Measurements from ENCODE around the gene EEFSEC. TPM values are rescaled to one million over a fixed set of nuclear protein-coding genes. Genes with fewer than 3 reads are reported as not detected.

EEFSEC gene
- total RNA-seq, 1 experiment from 2014 or later = 9.5 TPM

GRCh38 chr3:128144512-128145187, 8.6 kb upstream of the EEFSEC start:
- Histone ChIP-seq H3K23me2 (ENCODE audit: insufficient read length, low read depth, low read length, poor library complexity, severe bottlenecking) (no peaks in the 10 kb centered on the region), H2BK15ac (ENCODE audit: low read depth, low read length) (no peak overlapping the region), H2BK5ac (ENCODE audit: insufficient read length, low read length) (no peak overlapping the region), H3K4me2 (ENCODE audit: insufficient read depth, insufficient read length, low read length) (no peak overlapping the region), H2AK5ac (ENCODE audit: insufficient read length, low read length) (no peak overlapping the region), H3K14ac (ENCODE audit: insufficient read depth, low read length) (no peak overlapping the region), H3K27ac (ENCODE audit: insufficient read length, low read depth, low read length) (no peak overlapping the region), H3K4ac (ENCODE audit: low read depth, low read length) (no peak overlapping the region), H3T11ph (ENCODE audit: low read length) (no peak overlapping the region), H3K9ac (ENCODE audit: extremely low read depth, insufficient read length, low read length) (no peak overlapping the region), H4K20me1 (ENCODE audit: control insufficient read depth, insufficient read depth, insufficient read length) (peaks cover 4% of the 10 kb centered on the region), H2BK120ac (ENCODE audit: low read depth, low read length, poor library complexity, severe bottlenecking) (no peak overlapping the region), H3K27me3 (ENCODE audit: insufficient read depth, low read length) (no peaks in the 10 kb centered on the region), H3K56ac (ENCODE audit: insufficient read length, low read depth, low read length) (no peak overlapping the region), H2BK12ac (ENCODE audit: insufficient read length, low read depth, low read length) (no peak overlapping the region), H3K79me1 (ENCODE audit: insufficient read depth, low read depth, low read length, poor library complexity, severe bottlenecking) (no peaks in the 10 kb centered on the region), H3K4me1 (ENCODE audit: insufficient read depth, low read length) (no peaks in the 10 kb centered on the region), H4K91ac (ENCODE audit: insufficient read length, low read depth, low read length) (no peak overlapping the region), H3K79me2 (ENCODE audit: insufficient read depth, low read length) (no peaks in the 10 kb centered on the region), H4K8ac (replicated peaks; ENCODE audit: insufficient read length, low read depth, low read length) (no peak overlapping the region), H3K18ac (ENCODE audit: insufficient read length, low read depth, low read length) (no peak overlapping the region), H2BK20ac (ENCODE audit: low read depth, low read length, poor library complexity, severe bottlenecking) (no peak overlapping the region), H3K23ac (ENCODE audit: insufficient read length, low read depth, low read length) (no peak overlapping the region), H2AFZ (ENCODE audit: low read length) (no peak overlapping the region), H4K5ac (ENCODE audit: insufficient read length, low read depth, low read length) (no peak overlapping the region), H3K9me3 (ENCODE audit: control insufficient read depth, low read depth, low read length) (no peaks in the 10 kb centered on the region)
- no peak for TF ChIP-seq CTCF (conservative IDR thresholded peaks at IDR 0.05)
- no peak overlapping the region for H3K4me3 Mint-ChIP-seq
- peaks cover 33% of the 10 kb centered on the region for H3K27me3 Mint-ChIP-seq (ENCODE audit: low read depth)
- no peaks in the 10 kb centered on the region; a peak in 1 of 7 replicates for H3K36me3 Mint-ChIP-seq (ENCODE audit: insufficient read depth in 1 of 3, low read depth in 3 of 3)
- H3K9me3 Mint-ChIP-seq = no peaks in the 10 kb centered on the region
- DNase-seq = no peak
- H3K4me1 Mint-ChIP-seq = no peaks in the 10 kb centered on the region
- WGBS (ENCODE audit: extremely low coverage, insufficient read length, low lambda C conversion rate) = no CpG with 5 or more reads among the region's 5 CpGs
- H3K27ac Mint-ChIP-seq = peak overlapping the region in 1 of 3 experiments; percentile 21; a peak in 1 of 7 replicates
